EH (cell line): ENCODE measurements around the gene IL36G.

Experiments used
- DNase-seq: peaks from one replicate; pipeline ENCODE4 v3.0.0-alpha.2; 2015; ENCODE audit warnings: low read depth

IL36G gene

DNA sequence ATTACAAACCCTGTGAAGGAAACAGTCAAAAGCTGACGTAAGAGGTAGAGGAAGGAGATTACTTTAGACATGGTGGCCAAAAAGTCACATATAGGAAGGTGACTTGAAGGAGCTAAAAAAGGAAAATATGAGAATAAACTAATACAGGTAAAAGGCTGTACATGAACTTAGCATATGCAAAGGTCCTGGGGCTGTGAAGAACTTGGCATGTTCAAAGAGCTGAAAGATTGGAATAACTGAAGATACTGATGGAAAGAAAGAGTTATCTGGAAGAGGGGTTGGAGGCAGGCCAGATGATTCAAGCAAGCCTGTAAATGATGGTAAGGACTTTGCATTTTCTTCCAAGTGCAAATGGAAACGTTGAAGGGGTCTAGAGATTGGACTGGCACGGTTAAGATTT lies 40.7 kb downstream of the IL36G start:
- no peak for DNase-seq

DNA sequence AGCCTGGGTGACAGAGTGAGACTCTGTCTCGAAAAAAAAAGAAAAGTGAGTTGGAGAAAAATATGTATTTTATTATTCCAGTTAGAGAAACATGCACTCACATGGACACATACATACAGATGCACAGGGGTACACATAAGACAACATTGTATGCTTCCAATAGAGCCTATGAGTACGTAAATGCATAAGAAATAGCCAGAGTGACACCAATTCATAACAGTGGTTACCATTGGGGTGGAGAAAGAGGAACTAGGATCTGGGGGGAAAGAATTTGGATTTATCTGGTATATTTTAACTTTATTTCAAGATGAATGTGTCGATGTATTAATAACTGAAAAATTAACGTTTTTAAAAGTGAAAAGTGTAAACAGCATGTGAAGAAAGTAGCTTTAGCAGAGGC lies 43.5 kb downstream of the IL36G start:
- DNase-seq = no peak

DNA sequence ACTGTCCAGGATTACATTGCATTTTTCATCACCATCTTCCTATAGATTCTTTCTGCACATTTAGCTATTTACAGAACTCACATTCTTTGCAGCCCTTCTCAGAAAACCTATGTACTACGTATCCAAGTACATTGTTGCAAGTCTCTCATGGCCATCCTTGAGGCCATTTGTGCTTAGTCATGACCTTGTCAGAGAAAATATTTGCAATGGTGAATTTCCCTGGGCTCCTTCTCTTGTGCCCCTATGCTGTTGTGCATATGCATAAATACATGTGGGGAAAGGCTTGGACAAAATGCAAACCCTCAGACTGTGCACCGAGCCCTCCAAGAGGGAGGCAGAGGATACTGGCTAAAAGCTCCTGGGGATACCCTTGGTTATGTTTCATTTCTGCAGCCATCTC lies 47.0 kb downstream of the IL36G start:
- no peak for DNase-seq

GRCh38 chr2:113025737-113026136 lies 47.9 kb downstream of the IL36G start:
- no peak for DNase-seq

DNA sequence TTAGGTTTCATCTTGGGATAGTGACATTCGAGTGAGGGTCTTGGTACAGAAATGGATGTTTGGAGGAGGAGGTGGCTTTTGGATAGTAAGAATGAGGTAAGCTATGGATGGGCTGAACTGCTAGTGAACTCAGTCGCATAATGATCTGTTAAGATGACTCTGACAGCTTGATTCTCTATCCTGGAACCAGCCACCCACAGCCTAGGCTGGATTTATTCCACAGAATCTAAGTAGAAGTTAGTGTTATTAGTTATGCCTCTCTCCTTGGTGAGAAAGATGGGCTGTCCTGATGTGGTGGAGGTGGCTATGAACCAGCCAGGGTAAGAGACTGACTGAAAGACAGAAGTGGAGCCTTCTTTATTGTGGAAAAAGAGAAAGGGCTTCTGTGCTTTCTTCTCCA lies 49.9 kb downstream of the IL36G start:
- no peak for DNase-seq

DNA sequence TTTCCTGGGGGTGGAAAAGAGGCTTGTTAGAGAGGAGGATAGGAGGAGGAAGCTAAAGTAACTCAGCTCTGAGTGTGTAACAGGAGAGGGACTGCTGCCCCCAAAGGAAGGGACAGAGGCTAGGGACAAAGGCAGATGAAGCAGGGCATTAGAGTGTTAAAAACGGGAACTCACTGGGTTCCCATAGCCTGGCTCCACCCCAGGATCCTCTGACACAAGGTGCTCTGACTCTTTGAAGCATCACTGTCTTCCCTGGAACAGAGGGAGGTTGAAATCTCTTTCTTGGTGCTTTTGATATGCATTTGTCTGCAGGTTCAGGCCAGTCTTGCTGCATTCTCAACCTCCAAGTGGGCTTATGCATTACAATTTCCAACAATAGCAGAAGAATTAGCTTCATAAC lies 50.3 kb downstream of the IL36G start:
- no peak for DNase-seq

- DNase-seq = no peak
These were observed 54.9 kb downstream of the IL36G start for GRCh38 chr2:113032737-113033136.

- no peak for DNase-seq
These were observed 56.2 kb downstream of the IL36G start for GRCh38 chr2:113034016-113034415.
